Activated CD4-positive, alpha-beta T cell treated with anti-CD3 and anti-CD28 coated beads, Interleukin-2, amount 50 U/mL, for 4 hours (primary cell): Measurements from ENCODE around the gene FGF10.

Source experiments
- DNase-seq, 2 experiments: peaks; one replicate each; pipeline ENCODE4 v3.0.0-alpha.2; 2020

Gene FGF10

DNA sequence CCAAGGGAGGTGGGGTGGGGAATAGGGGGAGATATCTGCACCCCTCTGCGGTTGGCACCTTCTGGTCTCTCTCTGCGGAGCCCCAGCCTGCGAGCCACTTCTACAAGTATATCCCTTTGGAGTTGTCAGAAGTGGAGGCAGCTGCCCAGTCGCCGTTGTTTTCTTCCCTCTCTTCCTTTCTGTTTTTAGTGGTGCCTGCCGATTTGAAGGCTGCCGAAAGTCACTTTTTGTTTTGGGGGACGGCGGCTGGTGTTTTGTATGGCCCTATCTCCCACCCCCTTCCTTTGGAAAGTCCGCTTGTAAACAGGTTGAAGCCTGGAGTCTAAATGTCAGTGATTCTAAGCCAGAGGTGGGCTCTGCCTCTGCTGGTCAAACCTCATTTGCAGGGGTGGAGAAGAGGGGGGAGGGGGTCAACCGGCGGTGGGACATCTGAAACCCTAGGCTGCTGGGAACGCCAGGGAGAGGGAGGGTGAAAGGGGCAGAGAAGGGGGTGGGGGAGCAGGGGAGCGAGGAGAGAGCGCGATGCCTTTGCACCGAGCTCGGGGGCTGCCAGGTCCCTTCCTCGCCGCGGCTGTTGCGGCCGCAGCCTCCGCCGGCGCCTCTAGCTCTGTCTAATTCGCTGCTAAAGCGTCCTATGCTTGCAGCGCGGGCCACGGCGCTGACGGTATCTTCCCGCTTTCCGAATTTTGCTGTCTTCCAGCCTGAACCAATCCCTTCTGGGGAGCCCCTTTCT is at the start of gene FGF10:
FGF10 (minus strand) TSS at position 331 of the 733 bp plus-strand sequence. CDS start 738 bp downstream, outside the sequence.
- DNase-seq = no peak

DNA sequence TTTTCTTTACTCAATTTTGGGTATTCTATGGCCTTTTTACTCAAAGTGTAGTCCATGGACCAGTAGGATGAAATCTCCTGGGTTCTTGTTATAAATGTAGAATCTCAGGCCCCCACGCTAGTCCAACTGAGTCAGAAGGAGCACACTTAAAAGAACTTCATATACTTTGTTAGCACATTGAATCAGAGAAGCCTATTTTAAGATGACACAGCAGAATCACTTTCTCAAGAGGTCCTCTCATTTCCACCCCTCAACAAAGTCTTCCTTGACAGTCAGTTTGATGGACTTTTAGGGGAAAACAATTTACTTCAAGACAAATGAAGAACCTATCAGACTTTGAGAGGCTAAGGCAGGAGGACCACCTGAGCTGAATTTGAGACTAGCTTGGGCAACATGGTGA is 37.7 kb upstream of the FGF10 start:
- no peak for DNase-seq

DNA sequence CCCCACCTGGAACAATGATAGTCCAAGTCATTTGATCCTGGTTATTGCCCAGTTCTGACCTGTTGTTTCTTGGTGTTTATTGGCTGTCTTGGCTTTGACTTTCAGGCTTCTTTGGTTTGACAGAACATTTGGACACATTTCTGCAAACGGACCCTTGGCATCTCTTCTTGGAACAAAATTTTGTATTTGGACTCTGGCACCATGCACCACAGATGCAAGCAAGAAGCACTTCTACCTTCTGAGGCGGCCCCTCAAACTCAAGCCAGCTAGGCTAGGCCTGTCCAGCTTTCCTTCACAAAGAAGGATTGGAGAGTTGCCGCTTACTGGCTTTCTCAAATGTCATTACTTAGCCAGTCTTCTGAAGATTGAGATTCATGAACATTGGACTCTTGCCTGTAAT is 23.1 kb upstream of the FGF10 start:
- DNase-seq = no peak

DNA sequence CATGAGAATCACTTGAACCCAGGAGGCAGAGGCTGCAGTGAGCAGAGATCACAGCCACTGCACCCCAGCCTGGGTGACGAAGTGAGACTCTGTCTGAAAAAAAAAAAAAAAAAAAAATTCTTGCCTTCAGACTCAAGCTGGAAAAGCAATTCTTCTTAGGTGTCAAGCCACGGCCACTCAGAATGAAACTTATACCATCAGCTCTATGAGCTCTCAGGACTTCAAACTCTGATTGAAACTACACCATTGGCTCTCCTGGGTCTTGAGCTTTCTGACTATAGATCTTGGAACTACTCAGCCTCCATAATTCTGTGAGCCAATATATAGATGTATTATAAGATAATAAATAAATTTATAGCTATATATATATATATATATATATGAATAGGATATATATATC is 12.9 kb upstream of the FGF10 start:
- DNase-seq = no peak

DNA sequence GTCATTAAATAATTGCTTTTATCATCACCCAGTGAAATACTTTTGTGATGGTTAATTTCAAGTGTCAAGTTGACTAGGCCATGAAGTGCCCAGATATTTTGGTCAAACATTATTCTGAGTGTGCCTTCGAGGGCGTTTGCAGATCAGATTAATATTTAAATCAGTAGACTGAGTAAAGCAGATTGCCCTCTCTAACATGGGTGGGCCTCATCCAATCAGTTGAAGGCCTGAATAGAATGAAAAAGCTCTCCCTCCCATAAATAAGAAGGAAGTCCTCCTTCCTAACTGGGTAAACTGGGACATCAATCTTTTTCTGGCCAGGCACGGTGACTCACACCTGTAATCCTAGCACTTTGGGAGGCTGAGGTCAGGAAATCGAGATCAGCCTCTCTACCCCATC is 12.4 kb upstream of the FGF10 start:
- DNase-seq = no peak

DNA sequence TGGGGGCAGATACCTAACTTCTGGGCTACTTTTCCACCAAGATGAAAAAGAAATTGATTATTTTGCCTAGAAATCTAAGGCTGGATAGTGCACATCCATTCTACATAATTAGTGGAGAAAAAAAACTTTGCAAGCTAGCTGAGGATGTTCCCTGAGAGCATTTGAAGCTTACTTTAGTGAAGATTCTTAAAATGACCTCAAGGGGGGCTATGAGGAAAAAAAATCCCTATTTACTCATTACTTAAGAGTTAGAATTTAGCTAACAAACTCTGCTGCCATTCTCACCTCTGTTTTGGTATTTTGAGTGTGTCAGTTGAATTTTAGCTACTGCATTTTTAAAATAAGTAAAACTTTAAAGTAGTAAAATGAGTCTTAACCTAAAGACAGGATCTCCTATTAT is 9.2 kb upstream of the FGF10 start:
- DNase-seq = no peak

DNA sequence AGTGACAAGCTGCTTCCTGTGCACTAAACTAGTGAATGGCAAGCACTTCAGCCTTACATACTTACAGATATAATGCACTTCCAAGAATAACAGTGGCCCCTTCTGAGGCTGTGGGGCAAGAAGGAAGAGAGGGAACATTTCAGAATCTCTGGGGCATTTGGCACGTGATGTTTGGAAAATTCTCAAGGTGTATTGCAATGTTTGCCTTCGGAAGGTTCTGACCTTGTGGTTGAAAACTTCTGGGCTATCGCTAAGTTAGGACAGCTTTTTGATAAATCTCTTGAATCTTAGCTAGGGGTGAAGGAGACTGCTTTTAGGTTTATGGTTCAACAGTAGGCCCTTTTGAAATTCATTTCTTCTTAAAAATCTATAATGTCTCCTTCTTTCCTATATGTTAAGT is 7.1 kb upstream of the FGF10 start:
- no peak for DNase-seq

DNA sequence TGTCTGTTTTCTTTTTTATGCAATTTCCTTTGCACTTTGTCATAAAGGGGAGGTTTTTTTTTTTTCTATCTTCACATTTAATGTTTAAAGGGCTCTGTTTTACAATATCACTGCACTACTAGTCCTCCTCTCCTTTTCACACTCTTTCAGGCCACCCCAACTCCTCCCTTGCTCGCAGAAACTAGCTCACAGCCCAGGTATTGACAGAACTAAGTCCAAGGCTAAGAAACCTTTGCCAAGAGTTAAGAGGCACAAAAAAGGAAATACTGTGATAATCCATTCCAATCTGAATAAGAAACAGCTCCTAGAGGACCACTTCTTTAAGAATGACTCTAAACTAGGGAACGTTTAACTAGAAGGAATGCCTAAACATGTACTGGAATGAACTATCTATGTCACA is 1.1 kb upstream of the FGF10 start:
- DNase-seq = no peak

DNA sequence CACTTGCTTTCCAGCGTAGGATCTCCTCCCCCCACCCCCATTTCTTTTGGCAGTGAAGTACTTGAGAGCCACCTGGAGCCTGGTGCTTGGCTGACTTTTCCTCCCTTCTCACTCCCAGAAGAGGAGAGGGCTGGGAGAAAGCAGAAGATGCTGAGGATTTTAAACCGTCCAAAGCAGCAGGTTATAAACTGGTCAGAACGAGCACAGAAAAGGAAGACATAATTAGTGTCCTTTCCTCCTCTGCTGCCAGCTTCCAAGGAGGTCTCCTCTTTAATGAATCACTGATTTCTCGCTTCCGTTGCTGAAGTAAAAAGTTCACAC is 563 bp upstream of the FGF10 start:
- no peak for DNase-seq

DNA sequence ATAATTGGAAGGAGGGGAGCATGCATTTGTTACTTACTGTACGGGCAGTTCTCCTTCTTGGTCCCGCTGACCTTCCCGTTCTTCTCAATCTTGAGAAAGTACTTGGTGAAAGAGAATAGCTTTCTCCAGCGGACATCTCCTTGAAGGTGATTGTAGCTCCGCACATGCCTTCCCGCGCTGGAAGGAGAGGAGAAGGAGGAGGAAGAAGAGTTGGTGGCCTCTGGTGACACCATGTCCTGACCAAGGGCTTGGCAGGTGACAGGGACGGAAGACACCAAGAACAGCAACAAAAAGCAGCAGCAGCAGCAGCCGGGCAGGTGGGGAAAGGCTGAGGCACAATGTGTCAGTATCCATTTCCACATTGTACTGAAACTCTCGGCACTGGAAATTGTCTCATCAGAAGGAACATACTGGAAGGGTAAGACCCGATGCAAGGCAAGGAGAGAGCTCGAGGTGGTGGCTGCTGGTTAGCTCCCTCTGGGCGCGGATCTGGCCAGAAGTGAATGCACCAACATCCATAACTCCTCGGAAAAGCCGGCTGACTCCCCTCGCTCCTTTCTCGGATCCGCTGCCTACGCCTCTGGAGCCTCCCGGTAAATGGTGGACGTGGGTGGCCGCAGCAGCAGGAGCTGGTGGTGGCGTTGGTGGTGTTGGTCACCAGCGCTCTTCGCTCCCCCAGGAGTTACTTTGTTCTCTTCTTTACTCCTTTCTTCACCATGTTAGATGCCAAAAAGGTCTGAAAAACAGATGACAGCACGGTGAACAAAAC is 715 bp downstream of the FGF10 start:
- DNase-seq = no peak

DNA sequence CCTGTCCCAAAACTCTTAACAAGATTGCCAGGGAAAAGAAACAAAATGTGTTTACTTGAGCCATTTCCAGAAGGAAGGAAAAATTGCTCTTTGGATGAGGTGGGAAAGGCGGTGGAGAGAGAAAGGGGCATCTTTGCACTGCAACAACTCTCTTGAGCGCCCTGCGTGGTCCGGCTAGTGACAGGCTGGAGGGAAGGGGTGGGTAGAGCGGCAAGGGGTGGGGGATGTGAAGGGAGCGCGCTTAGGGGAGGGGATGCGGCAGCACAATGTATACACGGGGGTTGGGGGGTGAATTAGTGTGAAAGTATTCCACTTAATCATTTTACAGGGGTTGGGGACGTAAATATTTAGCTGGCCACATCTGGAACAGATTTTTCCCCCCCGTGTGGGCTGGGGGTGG is 1.3 kb downstream of the FGF10 start:
- DNase-seq = no peak

DNA sequence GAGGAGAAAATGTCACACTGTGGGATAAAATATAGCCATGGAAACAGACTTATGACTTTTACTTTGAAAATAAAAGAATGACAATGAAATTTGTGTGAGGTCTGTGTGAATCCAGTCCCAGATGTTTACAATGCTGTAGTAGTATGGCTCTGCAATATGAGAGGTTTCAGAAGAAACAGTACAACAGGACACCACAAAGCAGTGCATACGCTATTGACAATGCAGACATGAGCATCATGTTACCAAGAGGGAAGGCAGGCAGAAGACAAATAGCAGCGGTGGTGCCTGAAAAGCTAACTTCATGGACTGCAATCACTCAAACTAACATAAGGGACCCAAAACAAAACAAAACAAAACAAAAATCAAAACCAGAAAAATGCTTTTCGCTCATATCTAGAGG is 1.8 kb downstream of the FGF10 start:
- DNase-seq = no peak

DNA sequence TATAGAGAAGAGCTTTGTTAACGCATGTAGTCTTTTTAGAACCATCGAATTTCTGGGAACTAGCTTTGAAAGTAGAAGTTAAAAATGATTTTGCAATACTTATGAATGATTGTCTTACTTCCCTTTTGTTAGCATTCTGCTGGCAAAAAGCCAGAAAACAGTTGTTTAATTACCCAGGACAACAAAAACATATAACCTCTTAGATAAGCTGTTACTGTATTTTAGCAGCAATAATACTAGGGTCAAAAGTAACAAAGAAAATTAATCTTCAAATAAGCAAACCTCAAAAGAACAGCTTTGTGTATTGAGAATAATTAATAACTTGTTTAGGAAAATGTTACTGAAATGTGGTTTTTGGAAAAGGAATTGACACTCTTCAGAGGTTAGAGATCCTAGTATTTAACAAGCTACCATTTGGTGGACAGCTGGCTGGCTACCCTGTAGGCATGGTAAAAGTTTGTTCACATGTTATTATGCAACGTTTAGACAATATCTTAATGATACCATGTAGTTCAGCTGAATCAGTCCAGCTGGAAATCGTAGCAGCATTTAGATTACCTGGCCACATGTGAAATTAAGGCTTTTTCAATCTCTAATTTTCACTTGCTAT is 3.8 kb downstream of the FGF10 start:
- no peak for DNase-seq

DNA sequence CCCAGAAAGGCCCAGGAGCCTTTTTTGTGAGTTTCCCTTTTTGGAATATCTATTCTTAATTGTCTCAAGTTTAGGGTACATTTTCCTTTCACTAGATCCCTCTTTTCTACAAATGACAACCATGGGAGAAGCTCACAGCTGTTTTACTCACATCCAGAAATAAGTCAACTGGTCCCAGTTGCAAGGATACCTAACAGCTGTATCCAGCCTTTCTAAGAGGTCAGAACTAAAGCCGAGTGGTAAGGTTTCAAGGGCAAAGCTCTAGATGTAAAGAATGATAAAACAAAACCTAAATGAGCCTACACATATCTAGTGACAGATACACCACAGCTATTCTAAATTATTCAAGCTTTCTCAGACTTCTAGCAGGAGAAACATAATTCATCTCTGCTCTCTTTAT is 4.4 kb downstream of the FGF10 start:
- DNase-seq = no peak

DNA sequence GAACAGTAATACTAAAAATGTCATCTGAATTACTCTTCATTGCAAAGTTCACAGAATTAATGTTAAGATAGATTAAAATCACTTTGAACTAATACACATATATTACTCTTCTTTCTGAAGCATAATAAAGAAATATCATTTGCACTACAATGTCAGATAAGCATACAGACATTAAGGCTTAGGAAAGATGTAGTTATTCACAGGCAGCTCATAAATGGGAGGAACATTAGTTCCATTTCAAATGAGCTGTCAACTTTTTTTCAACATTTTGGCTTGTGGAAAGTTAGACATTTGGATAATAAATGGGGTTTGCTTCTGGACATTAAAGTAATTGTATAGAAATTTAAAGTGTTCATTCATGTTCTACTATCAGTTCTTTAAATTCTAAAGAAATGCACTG is 6.3 kb downstream of the FGF10 start:
- no peak for DNase-seq

DNA sequence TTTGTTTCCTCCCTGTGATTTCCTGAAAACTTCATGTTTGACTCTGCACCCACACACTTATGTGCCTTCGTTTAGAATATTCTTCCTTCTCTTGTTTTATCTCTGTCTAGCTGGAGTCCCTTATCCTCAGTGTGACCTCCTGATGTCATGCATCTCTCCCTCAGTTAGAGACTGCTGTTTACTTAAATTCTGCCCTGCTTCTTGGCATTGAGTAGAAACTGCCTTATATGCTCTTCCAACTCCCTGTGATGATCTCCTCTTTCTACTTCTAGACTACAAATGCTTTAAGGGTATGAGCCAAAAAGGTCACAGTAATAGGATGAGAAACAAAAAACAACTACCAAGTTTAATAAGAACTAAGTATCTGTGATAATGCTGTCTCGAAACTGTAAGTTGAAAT is 12.2 kb downstream of the FGF10 start:
- no peak for DNase-seq

DNA sequence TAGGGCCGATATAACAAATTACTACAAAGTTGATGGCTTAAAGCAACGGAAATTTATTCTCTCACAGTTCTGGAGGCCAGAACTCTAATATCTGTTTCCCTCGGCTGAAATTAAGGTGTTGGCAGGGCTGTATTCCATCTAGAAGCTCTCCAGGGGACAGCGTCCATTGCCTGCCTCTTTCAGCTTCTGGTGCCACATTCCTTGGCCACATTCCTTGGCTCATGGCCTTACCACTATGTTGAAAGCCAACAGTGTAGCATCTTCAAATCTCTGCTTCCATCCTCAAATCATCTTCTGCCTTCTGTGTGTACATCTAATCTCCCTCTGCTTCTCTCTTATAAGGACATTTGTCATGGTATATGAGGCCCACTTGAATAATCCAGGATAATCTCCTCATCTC is 17.2 kb downstream of the FGF10 start:
- no peak for DNase-seq

DNA sequence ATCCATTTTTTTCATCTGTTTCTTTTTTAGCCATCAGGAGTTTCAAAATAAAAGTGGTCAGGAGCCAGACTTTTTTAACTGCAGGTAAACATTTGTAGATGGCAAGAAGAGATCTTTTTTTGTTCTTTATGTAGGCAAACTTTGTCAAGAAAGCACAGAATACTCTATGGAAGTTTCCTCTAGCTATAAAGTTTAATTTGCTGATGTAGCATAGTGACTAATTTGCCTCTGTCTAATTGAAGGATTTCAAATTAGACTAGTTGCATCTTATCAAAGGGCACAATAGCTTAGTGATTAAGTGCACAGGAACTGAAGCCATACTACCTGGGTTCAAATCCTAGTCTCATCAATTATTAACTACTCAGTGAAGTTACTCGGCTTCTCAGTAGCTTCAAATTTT is 22.0 kb downstream of the FGF10 start:
- DNase-seq = no peak

DNA sequence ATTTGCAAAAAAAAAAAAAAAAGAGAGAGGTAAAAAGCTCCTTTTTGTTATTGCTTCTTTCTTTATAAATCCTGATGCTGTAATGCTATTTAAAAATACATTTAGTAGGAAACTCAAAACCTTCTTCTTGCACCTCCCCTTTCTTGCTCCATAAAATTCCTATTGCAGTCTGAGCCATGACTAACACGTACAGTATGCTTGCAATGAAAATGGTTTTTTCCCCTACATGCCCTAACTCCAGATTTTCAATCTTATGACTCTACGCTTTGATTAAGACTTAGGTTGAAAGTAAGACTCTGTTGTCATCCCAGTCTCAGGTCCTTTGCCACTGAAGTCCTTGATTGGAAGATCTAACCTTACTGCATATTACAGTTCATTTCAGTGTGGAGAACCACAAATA is 23.9 kb downstream of the FGF10 start:
- DNase-seq = no peak

DNA sequence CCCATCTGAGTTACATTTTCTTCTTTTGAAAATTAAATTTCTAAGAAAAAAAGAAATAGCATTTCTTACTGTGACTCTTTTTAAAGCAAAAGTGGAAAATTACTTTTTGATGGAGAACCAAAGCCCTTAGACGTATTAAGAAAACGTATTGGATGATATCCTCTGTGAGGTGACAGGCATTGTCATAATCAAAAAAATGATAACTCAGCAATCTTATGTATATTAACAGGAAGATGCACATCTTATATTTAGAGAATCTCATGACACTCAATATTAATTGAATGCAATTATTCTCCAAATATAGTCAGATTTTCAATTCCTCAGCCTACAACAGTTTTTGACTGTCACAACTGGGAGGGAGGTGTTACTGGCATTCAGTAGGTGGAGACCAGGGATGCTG is 25.1 kb downstream of the FGF10 start:
- DNase-seq = no peak

DNA sequence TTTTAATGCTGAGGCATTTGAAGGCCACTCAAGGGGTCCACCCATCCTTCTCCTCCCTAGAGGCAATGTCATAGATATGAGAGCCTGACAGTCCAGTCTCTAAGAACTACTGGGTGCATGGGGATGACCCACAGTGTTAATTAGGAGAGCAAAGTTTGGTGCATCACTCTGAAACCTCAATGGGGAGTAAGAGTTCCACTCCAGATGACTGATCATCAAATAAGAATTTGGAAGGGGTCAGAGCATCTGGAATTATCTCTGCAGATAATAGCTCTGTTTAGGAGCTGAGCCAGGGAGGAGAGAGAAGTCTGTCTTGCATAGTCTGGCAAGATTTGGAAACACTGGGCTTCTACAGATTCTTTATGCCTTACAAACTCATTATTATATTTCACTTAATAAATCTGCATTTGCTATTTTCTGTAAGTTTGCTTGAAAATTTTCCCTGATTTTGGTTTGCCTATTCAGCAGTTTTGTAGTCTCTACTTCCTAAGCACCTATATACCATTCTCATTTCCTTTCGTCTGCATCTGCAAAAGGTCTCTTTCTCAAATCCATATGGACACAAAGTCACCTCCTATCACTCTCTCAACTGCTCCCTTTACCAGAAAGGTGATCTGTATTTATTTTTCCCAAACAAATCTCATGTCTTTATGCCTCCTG is 27.7 kb downstream of the FGF10 start:
- DNase-seq = no peak

DNA sequence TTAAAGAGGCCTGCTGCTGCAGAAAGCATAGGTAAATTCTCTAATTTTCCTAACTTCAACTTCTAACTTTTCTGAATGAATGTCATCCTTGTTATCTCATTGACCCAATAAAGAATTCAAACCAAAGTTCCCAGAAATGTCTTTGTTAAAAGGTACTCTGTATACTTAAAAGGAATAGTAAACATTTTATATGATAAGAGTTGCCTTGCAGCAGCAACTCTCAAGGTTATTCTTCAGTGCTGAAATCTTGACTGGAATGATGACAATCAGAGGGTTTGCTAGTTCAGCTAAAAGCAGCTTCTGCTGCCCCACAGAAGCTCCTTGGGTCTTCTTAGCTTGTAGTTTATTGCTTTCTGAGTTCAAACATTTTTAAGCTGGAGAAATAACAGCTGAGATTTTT is 28.3 kb downstream of the FGF10 start:
- DNase-seq = no peak

DNA sequence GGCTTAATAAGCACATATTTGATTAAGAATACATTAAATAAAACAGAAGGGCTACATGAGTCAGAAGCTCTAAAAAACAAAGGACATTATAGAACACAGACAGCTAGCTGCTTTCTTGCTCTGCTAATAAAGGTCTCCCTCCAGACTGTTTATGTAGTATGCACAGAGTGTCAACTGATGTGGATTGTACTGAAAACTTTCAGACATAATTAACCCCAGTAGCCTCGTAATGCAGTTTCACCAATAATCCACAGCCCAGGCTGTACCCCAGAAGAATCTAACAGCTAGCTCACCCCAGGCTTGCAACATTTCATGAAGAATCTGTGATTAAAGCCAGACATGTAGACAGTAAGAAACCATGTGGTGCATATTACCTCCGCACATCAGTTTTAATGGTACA is 30.8 kb downstream of the FGF10 start:
- DNase-seq = no peak

DNA sequence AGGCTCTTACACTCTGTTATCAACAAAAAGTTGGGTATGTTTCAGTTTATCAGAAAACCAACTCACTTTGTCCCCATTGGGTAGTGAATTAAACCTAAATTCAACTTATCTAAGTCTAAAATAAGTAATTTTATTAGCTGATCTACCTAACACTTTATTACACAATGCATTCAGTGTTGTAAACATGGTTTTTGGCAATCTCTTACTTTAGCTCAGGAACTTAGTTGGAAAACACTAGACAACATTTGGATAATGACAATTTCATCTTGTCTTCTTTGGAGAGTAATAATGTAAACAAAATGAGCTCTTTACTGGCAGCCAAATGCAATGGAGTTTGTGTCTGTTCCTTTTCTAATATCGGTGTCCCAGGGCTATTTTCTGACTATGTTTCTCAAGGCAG is 33.0 kb downstream of the FGF10 start:
- DNase-seq = no peak
